Activated T-helper 1 cell treated with anti-CD3 and anti-CD28 coated beads, Interleukin-12 subunit alpha, Interleukin-12 subunit beta, Interleukin-2, Interleukin-4 antibody, amounts not matched to agents 30 ng/mL and 10 ng/mL and 1 ng/mL, durations not matched to agents 14 hours and 24 hours and 36 hours (primary cell): ENCODE measurements around the gene MPDZ. TPM values are rescaled to one million over a fixed set of nuclear protein-coding genes. Genes with fewer than 3 reads are reported as not detected.

ENCODE experiments used
- DNase-seq: peaks from one replicate; pipeline ENCODE4 v3.0.0; 2021; ENCODE audit warnings: low spot score
- H3K27ac Mint-ChIP-seq: one replicate; pipeline ENCODE4 v1.8.0; 2021; ENCODE audit warnings: mild to moderate bottlenecking, mixed read lengths
- H3K27me3 Mint-ChIP-seq: one replicate; pipeline ENCODE4 v1.8.0; 2022; ENCODE audit warnings: mild to moderate bottlenecking, moderate library complexity, mixed read lengths; ENCODE audit not compliant: insufficient read depth
- H3K36me3 Mint-ChIP-seq: one replicate; pipeline ENCODE4 v1.8.0; 2021; ENCODE audit warnings: low read depth, mixed read lengths
- H3K4me1 Mint-ChIP-seq: one replicate; pipeline ENCODE4 v1.8.0; 2021; ENCODE audit warnings: low read depth, mixed read lengths
- H3K4me3 Mint-ChIP-seq: one replicate; pipeline ENCODE4 v1.8.0; 2021; ENCODE audit warnings: mild to moderate bottlenecking, moderate library complexity, mixed read lengths
- H3K9me3 Mint-ChIP-seq: one replicate; pipeline ENCODE4 v1.8.0; 2021; ENCODE audit warnings: mixed read lengths
- intact Hi-C: fragments of 100-400 bp; cut with micrococcal nuclease; formaldehyde crosslinking; loops from one replicate; pipeline ENCODE4 v1.15.1; 2024
- total RNA-seq: library from RNA; stranded (reverse); gene quantifications from 2 replicates; pipeline ENCODE4 v1.2.3, GENCODE V29; 2022

MPDZ gene
- total RNA-seq, 1 donor from 2014 or later = not detected

DNA sequence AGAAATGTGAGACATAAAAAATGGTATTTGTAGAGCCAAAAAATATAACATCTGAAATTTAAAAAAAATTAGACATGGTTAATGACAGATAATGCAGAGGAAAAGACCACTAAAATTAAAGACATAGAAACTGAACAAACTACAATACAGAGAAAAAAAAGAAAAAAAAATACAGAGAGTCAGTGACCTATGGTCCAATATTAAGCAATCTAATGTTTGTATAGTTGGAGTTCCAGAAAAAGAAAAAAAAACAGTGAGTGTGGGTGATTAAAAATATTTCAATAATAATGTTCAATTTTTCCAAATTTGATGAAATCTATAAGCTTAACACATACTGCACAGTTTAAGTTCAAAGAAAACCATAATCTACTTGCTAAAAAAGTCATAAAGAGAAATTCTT, 207.6 kb downstream of the MPDZ start:
- no peak for DNase-seq
- intact Hi-C loops = no loop called here
- Mint-ChIP-seq H3K27me3 (no peaks in the 10 kb centered on the region), H3K9me3 (peaks cover 7% of the 10 kb centered on the region), H3K4me3 (no peak overlapping the region), H3K27ac (no peak overlapping the region), H3K36me3 (no peaks in the 10 kb centered on the region), H3K4me1 (no peaks in the 10 kb centered on the region)

- no peaks in the 10 kb centered on the region for H3K36me3 Mint-ChIP-seq
- no peak overlapping the region for H3K27ac Mint-ChIP-seq
- H3K9me3 Mint-ChIP-seq = peaks cover 7% of the 10 kb centered on the region
- no peak overlapping the region for H3K4me3 Mint-ChIP-seq
- no peaks in the 10 kb centered on the region for H3K27me3 Mint-ChIP-seq
- DNase-seq = no peak
- intact Hi-C loops = no loop called here
- no peaks in the 10 kb centered on the region for H3K4me1 Mint-ChIP-seq
Measured at GRCh38 chr9:13070612-13071595, 208.6 kb downstream of the MPDZ start.

GRCh38 chr9:13069498-13069897, 210.0 kb downstream of the MPDZ start:
- Mint-ChIP-seq H3K36me3 (no peaks in the 10 kb centered on the region), H3K27ac (no peak overlapping the region), H3K4me3 (no peak overlapping the region), H3K9me3 (peaks cover 11% of the 10 kb centered on the region), H3K4me1 (no peaks in the 10 kb centered on the region), H3K27me3 (no peaks in the 10 kb centered on the region)
- no peak for DNase-seq
- intact Hi-C loops = no loop called here

DNA sequence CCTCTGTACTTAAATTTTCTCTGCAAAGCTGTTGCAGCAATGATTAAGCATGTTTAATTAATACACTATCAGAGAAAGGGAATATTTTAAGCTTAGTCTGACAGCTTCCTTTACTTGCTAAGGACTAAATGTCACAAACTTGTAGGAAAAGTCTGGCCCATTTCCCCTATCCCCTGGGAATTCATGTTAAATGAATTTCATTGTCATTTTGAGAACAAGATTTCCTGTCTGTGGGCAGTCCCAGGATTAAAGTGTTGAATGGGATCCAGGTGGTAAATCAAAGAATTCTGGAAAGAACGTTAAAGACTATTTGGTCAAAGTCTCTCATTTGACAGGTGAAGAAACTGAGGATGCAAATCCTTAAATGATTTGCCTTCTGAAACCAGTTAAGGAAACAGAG, 214.8 kb downstream of the MPDZ start:
- intact Hi-C loops = no loop called here
- H3K36me3 Mint-ChIP-seq = no peaks in the 10 kb centered on the region
- H3K4me1 Mint-ChIP-seq = no peaks in the 10 kb centered on the region
- no peak for DNase-seq
- no peaks in the 10 kb centered on the region for H3K27me3 Mint-ChIP-seq
- no peak overlapping the region for H3K4me3 Mint-ChIP-seq
- H3K27ac Mint-ChIP-seq = no peak overlapping the region
- peaks cover 14% of the 10 kb centered on the region for H3K9me3 Mint-ChIP-seq

DNA sequence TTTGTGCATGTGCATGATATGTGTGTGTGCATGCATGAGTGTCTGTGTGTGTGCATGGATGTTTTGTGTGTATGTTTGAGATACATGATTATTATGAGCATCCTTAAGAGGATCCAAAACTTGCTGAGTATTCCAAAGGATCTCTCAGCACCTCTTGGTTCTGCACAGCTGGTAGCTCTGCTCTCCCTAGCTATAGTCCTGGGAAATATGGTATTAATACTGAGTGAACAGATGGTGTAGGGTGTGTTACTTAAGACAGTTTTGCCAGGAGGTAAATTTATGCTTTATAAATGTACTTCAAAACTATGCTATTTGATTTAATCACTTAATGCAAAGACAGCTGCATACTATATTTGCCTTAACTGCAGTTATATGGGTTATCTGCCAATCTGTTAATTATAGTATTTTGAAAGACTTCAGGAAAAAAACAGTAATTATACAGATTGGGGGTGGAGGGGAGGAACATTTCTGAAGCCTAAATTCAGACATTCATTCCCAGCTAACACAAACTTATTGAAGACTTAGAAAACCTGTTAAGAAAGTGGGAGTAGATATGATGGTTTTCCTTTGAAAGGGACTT, 215.5 kb downstream of the MPDZ start:
- DNase-seq = no peak
- no peak overlapping the region for H3K4me3 Mint-ChIP-seq
- no peaks in the 10 kb centered on the region for H3K4me1 Mint-ChIP-seq
- H3K9me3 Mint-ChIP-seq = peaks cover 11% of the 10 kb centered on the region
- intact Hi-C loops = no loop called here
- H3K27me3 Mint-ChIP-seq = no peaks in the 10 kb centered on the region
- no peak overlapping the region for H3K27ac Mint-ChIP-seq
- H3K36me3 Mint-ChIP-seq = no peaks in the 10 kb centered on the region

- peaks cover 11% of the 10 kb centered on the region for H3K9me3 Mint-ChIP-seq
- H3K4me3 Mint-ChIP-seq = no peak overlapping the region
- no peak for DNase-seq
- intact Hi-C loops = no loop called here
- no peaks in the 10 kb centered on the region for H3K4me1 Mint-ChIP-seq
- H3K27ac Mint-ChIP-seq = no peak overlapping the region
- no peaks in the 10 kb centered on the region for H3K36me3 Mint-ChIP-seq
- H3K27me3 Mint-ChIP-seq = no peaks in the 10 kb centered on the region
Measured at GRCh38 chr9:13061390-13061789, 218.1 kb downstream of the MPDZ start.
